ENCODE data around the gene PMEL.
"Not testable (repeated sequence)": the region's sequence is repeated elsewhere in the genome, so short reads cannot be mapped to it uniquely, and the experiment has no call there.

The PMEL gene

DNA sequence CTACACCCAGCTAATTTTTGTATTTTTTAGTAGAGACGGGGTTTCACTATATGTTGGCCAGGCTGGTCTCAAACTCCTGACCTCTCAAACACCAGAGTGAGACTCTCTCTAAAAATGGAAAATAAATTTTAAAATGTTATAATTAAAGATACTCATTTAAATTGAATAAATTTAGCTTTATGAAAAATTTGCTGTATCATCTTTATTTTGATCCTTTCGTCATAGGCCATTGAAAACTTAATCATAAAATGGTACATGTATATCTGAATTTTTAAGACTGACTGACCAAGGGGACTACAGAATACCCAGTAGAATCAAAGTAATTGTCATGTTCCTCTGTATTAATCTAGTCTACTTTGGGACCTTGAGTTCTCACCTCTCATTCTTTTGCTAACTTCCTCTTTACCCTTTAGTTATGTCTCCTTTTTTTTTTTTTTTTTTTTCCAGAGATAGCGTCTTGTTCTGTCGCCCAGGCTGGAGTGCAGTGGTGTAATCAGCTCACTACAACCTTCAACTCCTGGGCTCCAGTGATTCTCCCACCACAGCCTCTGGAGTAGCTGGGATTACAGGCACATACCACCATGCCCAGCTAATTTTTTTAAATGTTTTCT lies 17.5 kb upstream of the PMEL start:
- no peak for DNase-seq (ENCODE audit: low read depth in 2 of 2)

DNA sequence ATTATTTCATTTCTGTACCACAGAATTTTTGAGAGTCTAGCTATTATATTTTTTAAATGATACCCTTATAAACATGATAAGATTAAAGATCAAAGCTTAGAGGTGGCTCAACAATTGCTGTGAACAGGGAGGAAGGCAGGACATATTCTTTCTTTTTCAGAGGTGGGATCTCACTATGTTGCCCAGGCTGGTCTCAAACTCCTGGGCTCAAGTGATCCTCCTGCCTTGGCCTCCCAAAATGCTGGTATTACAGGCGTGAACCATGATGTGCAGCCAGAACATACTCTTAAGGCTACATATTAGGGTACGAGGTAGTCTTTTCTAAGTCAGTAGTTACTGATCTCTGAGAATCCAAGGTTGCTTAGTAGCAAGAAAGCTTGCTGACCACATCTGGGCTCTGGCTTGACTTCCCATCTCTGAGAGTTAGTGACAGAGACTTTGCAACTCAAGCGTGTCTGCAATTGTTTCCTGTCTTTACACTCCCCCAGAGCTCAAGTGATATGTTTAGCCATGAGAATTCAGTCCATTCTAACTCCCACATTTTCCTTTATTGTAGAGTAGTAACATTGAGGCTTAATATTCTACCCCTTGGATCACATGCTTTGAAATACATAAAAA lies 16.6 kb upstream of the PMEL start:
- no peak for DNase-seq (ENCODE audit: low read depth in 2 of 2)

DNA sequence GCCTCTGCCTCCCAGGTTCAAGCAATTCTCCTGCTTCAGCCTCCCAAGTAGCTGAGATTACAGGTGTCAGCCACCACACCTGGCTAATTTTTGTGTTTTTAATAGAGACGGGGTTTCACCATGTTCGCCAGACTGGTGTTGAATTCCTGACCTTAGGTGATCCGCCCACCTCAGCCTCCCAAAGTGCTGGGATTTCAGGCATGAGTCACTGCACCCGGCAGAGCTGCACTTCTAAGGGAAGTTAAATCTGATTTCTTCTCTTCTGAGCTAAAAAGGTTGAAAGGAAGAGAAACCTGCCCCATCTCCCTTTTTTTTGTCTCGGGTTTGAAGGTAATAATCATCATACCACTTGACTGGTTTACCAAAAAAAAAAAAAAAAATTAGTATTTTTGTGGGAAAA lies 16.0 kb upstream of the PMEL start:
- DNase-seq (ENCODE audit: low read depth in 2 of 2), result not testable (repeated sequence)

DNA sequence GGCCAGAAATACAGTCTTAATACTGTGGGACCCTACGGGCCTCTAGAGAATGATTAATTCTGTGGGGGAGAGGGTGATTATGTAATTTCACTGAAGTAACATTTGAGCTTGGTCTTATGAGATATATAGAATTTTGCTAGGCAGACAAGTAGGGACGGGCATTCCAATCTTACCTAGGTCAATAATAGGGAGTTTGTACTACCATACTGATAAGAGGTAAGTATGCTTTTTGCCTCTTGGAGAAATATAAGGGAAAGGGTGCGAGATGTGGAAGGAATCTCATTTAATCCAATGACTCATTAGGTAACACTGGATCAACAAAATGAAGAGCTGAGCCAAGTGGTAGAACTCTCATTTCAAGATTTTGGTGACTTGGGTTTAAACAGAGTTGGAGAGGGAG lies 13.2 kb upstream of the PMEL start:
- no peak for DNase-seq (ENCODE audit: low read depth in 2 of 2)

DNA sequence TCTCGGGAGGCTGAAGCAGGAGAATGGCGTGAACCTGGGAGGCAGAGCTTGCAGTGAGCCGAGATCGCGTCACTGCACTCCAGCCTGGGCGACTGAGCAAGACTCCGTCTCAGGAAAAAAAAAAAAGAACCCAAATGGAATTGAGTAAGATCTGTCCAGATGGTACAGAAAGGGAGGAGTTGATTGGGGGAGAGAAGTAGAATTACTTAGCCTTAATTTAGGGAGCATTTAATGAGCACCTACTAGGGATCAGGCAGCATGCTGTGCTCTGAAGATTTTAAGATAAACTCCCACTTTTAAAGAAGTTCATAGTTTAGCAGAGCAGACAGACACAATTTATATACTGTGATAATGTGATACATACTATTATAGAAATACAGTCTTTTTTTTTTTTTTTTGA lies 12.6 kb upstream of the PMEL start:
- no peak for DNase-seq (ENCODE audit: low read depth in 2 of 2)

DNA sequence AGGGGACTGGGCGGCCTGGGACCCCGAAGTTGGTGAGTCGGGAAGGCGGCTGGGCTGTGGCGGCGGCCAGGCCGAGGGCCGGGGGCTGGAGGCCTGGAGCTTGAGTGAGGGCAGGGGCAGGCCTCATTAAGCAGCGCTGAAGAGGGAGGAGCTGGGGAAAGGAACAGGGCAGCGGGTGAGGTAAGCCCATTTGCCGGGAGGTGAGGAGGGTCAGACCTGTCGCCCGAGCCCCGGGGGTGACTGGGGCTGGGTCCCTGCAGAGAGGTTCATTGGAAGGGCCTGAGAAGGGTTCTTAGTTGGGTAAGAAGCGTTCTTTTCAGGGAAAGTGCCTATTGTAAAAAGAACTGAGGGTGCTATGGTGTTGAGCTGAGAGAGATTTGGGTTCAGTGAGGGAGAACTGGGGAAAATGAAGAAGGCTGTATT lies 8.5 kb upstream of the PMEL start:
- peak in 1 of 2 donors; percentile 16 for DNase-seq (ENCODE audit: low read depth in 2 of 2)

DNA sequence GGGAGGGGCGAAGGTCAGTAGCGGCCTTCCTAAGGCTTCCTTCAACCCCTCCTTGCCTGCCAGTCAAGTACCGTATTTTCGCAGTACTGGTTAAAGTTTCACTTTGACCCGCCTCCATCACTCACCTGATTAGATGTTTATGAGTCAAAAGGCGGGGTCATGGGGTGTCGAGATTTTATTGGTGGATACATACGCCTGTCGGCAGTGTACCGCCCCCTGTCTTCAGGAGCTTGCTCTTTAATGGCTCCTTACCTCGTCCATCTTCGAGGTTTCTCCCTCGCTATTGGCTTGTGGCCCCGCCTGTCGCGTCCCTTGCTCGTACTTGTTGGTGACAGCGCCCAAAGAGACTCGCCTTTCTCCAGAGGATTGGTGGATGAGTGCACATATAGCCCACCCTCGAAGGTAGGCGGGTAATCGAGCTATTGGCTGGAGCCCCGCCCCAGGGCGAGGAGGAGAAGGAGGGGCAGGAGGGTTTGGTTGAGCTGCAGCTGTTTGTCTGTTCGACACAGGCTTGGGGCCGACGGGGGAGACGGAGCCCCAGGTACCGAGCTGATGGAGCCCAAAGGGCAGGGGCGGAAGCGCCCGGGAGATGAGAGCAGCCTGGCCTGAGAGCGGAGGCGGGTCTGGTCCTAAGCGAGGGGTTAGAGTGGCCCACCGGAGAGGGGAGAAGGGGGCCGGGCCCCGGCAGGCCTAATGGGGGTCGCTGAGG lies 7.9 kb upstream of the PMEL start, which contains the start of gene RAB5B:
Gene RAB5B (plus strand): TSS at position 480 of the 709 bp plus-strand sequence. CDS start 12,883 bp downstream, outside the sequence.
- peak; percentile 91 to 96 for DNase-seq (ENCODE audit: low read depth in 2 of 2)

DNA sequence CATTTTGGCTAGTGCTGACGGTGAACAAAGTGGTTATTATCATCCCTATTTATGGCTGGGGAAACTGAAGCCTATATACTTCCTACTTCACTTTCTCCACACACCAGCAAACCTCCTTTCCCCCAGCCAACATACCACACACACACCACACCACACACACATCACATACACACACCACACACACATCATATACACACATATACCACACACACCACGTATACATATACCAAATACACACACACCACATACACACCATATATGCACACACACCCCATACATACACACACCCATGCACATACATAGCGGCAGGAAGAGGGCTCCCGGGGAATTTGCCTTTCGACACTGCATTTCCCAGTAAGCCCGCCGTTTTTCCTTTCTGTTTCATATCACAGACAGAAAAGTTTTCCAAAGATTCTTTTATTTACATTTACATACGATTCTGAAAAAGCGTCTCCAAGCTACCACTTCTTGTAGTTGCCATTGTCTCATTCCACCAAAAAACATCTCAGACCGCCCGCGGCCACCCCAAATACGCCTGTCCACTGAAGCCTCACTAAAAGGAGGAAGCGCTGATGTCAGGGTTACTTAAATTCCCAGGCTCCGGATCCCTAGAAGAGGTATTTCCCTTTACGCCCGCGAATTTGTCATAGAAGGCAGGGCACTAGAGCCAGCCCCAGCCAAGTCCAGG lies 7.2 kb upstream of the PMEL start:
- no peak for DNase-seq (ENCODE audit: low read depth in 2 of 2)

DNA sequence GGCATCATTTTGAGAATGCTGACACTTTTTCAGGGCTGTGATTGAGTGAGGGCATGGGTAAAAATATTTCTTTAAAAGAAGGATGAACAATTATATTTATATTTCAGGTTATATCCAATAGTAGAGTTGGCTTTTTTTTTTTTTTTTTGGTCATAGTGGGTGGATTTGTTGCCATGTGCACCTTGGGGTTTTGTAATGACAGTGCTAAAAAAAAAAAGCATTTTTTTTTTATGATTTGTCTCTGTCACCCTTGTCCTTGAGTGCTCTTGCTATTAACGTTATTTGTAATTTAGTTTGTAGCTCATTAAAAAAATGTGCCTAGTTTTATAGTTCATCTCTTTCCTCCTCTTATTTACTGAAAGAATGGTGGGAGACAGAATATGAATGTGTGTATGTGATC lies 6.6 kb upstream of the PMEL start:
- DNase-seq (ENCODE audit: low read depth in 2 of 2), result no peak

DNA sequence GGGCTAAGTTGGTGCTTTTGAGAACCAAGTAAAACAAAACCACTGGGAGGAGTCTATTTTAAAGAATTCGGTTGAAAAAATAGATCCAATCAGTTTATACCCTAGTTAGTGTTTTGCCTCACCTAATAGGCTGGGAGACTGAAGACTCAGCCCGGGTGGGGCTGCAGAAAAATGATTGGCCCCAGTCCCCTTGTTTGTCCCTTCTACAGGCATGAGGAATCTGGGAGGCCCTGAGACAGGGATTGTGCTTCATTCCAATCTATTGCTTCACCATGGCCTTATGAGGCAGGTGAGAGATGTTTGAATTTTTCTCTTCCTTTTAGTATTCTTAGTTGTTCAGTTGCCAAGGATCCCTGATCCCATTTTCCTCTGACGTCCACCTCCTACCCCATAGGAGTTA lies 6.2 kb upstream of the PMEL start:
- DNase-seq (ENCODE audit: low read depth in 2 of 2), result no peak

DNA sequence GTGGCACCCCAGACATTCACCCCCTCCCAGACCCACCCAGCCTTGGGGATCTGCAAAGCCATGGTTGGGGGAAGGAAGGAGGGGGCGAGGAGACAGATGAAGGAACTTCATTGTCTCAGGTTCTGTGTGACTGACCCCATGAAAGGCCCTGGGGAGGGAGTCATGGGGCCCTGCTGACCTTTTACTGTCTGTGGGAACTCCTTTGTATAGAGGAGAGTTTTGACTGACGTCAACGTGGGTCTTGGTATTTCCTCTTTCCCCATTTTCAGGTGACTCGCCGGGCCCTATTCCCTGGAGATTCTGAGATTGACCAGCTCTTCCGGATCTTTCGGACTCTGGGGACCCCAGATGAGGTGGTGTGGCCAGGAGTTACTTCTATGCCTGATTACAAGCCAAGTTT lies 4.9 kb upstream of the PMEL start:
- DNase-seq (ENCODE audit: low read depth in 2 of 2), result no peak

DNA sequence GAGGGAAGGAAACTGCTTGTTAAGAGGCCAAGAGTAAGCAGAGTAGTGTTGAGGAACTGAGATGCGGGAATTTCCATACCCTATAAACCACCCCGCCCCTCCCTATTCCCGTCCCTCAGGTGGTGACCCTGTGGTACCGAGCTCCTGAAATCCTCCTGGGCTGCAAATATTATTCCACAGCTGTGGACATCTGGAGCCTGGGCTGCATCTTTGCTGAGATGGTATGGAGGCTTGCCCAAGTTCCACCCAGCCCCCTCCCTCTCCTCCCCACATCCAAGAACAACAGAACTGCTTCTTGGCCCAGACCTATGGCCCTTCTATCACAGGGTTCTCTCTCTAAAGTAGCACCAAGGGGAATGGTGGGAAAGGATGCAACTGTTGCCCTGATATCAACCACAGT lies 3.5 kb upstream of the PMEL start:
- DNase-seq (ENCODE audit: low read depth in 2 of 2), result no peak

DNA sequence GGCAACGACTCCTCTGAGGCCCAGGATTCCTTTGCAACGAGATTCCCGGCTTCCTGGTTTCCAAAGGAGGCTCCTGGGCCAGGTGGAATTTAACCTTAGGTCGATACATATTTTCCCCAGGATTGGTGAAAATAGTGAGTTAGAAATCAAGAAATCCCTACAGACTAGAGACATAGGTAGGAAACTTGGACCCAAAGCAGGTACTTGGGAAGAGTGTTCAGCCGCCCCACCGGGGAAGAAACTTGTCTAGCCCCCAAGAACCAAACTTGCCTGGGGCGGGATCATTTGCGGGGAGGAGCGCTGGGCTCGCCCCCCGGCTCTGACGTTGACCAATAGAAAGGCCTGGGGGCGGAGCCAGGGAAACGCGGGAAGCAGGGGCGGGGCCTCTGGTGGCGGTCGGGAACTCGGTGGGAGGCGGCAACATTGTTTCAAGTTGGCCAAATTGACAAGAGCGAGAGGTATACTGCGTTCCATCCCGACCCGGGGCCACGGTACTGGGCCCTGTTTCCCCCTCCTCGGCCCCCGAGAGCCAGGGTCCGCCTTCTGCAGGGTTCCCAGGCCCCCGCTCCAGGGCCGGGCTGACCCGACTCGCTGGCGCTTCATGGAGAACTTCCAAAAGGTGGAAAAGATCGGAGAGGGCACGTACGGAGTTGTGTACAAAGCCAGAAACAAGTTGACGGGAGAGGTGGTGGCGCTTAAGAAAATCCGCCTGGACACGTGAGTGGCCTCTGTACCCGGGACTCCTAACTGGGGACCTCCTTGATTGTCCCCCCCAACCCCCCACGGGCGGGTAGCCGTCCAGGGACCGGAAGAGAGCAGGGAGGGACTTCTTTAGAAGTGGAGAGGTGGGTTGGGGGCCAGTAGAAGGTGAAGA lies 803 bp upstream of the PMEL start, which contains the start of gene CDK2:
Gene CDK2 (plus strand): TSS at position 423 of the 874 bp plus-strand sequence. CDS start 179 bp downstream, at position 602.
- DNase-seq (ENCODE audit: low read depth in 2 of 2), result peak; percentile 78 to 82

DNA sequence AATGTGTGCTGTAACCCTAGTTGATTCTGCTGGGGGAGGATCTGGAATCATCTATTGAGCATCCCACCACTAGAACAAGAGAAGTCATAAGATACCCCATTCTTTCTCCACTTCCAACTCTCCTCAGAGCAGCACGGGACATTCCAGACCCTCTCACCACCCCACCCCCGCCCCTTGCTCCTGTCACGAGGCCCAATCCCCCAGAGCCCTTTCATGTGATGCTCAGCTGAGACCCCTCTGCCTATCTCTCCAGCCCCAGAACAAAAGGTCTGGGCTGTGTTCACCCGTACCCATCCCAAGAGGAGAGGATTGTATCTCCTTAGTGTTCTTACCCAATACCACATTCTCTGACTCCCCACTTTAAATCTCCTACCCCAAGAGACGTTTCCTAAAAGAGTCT lies 602 bp downstream of the PMEL start:
- DNase-seq (ENCODE audit: low read depth in 2 of 2), result no peak

DNA sequence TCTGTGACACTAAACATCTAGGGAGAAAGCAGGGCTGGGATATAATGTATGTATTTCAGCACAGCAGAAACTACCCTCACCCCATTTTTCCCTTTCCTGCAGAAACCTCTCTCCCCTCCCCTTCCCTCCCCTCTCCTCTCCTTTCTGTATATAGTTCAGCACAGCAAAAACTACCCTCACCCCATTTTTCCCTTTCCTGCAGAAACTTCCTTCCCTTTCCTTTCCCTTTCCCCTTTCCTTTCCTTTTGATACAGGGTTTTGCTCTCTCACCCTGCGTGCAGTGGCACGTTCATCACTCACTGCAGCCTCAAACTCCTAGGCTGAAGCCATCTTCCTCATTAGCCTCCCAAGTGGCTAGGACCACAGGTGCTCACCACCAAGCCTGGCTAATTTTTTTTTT lies 2.1 kb downstream of the PMEL start:
- no peak for DNase-seq (ENCODE audit: low read depth in 2 of 2)

DNA sequence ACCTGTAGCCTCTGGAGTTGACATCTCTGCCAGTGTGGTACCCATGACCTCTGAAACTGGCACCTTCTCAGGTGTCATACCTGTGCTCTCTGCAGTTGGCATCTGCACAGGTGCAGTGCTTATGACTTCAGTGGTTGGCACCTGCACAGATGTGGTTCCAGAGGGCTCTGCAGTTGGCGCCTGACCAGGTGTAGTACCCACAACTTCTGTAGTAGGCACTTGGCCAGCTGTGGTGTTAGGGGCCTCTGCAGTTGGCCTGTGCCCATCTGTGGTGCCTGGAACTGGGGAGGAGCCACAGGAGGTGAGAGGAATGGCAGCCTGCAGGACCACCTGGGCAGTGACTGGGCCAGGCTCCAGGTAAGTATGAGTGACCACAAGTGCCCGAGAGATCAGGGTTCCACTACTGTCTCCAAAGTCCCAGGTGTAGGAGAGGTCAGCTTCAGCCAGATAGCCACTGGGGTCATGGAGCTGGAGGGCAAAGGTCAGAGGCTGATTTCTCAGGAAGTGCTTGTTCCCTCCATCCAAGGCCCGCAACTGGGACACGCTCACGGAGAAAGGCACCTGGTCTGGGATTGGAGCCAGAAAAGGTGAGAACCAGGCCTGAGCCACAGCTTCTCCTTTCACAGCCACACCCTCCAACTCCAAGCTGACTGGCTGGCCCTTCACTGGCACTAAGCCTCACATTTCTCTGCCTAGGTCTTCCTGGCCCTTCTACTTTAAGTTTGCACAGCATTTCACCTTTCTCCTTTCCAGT lies 8.6 kb downstream of the PMEL start:
- DNase-seq (ENCODE audit: low read depth in 2 of 2), result no peak

DNA sequence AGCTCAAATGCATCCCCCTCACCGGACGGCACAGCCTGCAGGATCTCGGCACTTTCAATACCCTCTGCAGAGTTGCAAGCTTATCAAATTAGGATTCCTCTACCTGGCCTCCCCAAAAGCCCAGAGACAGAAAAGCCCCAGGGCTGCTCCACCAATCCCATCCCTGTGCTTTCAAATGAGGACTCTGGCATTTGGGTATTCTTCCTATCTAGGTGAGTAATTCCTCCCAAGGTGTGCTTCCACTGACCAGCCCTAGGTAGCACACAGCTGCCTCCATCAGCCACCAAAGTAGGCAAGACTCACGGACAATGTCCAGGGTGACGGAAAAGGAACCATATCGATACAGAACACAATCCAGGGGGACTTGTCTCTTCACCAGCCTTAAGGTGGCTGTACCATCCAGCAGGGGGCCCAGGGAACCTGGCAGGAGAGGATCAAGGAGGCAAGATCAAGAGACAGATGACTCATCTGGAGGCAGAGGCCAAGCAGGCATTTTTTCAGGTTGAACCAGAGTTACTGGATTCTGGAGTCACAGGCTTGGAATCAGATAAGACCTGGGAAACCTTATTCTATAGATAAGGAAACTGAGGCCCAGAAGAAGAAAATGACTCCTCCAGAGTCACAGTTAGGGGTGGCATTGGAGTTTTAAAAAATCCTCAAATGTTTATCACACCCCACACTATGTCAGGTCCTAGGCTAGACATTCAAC lies 9.9 kb downstream of the PMEL start:
- DNase-seq (ENCODE audit: low read depth in 2 of 2), result peak in 1 of 2 donors; percentile 24

DNA sequence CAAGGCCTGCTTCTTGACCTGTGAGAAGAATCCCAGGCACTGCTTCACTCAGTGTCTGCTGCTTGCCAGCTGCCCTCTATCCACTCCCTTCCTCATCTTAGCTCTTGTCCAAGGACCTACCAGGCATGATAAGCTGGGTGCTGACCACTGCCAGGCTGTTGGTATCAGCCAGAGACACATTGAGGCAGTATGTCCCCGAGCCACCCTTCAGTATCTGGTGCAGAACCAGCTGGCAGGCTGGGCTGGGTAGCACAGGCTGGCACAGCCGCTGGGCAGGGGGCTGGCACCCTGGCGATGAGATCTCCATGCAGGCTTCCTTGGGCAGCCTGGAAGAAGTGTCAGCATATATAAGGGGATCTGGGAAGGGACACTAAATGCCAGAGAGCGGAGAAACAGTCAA lies 10.5 kb downstream of the PMEL start:
- DNase-seq (ENCODE audit: low read depth in 2 of 2), result no peak

DNA sequence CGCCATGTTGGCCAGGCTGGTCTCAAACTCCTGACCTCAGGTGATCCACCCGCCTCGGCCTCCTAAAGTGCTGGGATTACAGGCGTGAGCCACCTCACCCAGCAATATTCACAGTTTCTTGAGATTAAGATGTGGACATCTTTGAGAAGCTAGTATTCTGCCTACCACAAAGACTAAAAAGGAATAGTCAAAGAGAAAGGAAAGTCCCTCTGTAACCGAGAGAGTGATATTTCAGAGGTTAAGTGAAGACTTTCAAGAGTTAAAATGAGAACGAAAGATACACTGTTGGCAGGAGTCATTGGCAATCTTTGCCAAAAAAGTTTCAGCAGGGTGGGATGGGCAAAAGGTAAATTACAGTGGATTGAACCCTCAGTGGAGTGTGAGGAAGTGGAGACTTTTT lies 19.3 kb downstream of the PMEL start:
- no peak for DNase-seq (ENCODE audit: low read depth in 2 of 2)

DNA sequence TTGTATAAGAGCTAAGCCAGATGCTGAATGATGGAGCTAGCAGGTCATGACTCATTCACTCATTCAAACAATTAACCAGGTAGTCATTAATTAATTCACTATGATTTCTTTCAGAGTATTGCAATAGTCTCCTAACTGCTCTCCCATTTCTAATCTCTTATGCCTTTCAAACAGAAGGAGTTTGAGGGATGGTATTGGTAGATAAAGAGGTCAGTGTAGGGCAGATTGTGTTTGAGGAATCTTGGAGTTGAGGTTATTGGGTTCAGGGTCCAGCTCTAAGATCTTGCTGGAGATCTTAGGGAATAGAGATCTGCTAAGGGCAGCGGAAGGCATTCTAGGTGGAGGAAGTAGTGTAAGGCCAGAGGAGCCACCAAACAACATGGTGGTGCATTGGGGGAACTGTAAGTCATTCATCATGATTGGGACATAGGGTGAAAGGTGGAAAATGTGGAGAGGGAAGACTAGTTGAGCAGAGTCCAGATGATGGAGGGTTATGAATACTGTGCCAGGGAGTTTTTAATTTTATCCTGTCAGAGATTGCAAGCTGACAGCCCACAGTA lies 23.2 kb downstream of the PMEL start:
- no peak for DNase-seq (ENCODE audit: low read depth in 2 of 2)
